ENCODE results near the gene SAMD4B. TPM values are rescaled to one million over a fixed set of nuclear protein-coding genes. Genes with fewer than 3 reads are reported as not detected.

Gene SAMD4B
- total RNA-seq, 1 donor from 2014 or later: 119 TPM

- DNase-seq: no peak
- Mint-ChIP-seq H3K4me1 (ENCODE audit: low read depth, unreplicated experiment) (peaks cover 5% of the 10 kb centered on the region), H3K27ac (ENCODE audit: unreplicated experiment) (no peak overlapping the region), H3K36me3 (ENCODE audit: unreplicated experiment) (no peaks in the 10 kb centered on the region), H3K4me3 (ENCODE audit: unreplicated experiment) (no peak overlapping the region), H3K27me3 (ENCODE audit: unreplicated experiment) (peaks cover 10% of the 10 kb centered on the region), H3K9me3 (ENCODE audit: unreplicated experiment) (peaks cover 7% of the 10 kb centered on the region)
- TF ChIP-seq, protein P1, sequence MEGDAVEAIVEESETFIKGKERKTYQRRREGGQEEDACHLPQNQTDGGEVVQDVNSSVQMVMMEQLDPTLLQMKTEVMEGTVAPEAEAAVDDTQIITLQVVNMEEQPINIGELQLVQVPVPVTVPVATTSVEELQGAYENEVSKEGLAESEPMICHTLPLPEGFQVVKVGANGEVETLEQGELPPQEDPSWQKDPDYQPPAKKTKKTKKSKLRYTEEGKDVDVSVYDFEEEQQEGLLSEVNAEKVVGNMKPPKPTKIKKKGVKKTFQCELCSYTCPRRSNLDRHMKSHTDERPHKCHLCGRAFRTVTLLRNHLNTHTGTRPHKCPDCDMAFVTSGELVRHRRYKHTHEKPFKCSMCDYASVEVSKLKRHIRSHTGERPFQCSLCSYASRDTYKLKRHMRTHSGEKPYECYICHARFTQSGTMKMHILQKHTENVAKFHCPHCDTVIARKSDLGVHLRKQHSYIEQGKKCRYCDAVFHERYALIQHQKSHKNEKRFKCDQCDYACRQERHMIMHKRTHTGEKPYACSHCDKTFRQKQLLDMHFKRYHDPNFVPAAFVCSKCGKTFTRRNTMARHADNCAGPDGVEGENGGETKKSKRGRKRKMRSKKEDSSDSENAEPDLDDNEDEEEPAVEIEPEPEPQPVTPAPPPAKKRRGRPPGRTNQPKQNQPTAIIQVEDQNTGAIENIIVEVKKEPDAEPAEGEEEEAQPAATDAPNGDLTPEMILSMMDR (IDR thresholded peaks at IDR 0.05; ENCODE audit: partially characterized antibody, unreplicated experiment): no peak
Measured at GRCh38 chr19:39430675-39431593, 88.7 kb downstream of the SAMD4B start.

- peaks cover 10% of the 10 kb centered on the region for H3K27me3 Mint-ChIP-seq (ENCODE audit: unreplicated experiment)
- H3K4me1 Mint-ChIP-seq (ENCODE audit: low read depth, unreplicated experiment): peaks cover 10% of the 10 kb centered on the region
- no peak overlapping the region for H3K4me3 Mint-ChIP-seq (ENCODE audit: unreplicated experiment)
- H3K27ac Mint-ChIP-seq (ENCODE audit: unreplicated experiment): no peak overlapping the region
- H3K36me3 Mint-ChIP-seq (ENCODE audit: unreplicated experiment): no peaks in the 10 kb centered on the region
- peaks cover 7% of the 10 kb centered on the region for H3K9me3 Mint-ChIP-seq (ENCODE audit: unreplicated experiment)
- DNase-seq: no peak
- TF ChIP-seq, protein P1 (IDR thresholded peaks at IDR 0.05; ENCODE audit: partially characterized antibody, unreplicated experiment): no peak
Measured at GRCh38 chr19:39432677-39433025, 90.4 kb downstream of the SAMD4B start.

GRCh38 chr19:39433480-39434079, 91.4 kb downstream of the SAMD4B start:
- peak overlapping the region; percentile 30 for H3K4me3 Mint-ChIP-seq (ENCODE audit: unreplicated experiment)
- H3K4me1 Mint-ChIP-seq (ENCODE audit: low read depth, unreplicated experiment): peaks cover 8% of the 10 kb centered on the region
- no peaks in the 10 kb centered on the region for H3K36me3 Mint-ChIP-seq (ENCODE audit: unreplicated experiment)
- H3K27ac Mint-ChIP-seq (ENCODE audit: unreplicated experiment): no peak overlapping the region
- peaks cover 7% of the 10 kb centered on the region for H3K9me3 Mint-ChIP-seq (ENCODE audit: unreplicated experiment)
- TF ChIP-seq, protein P1 (IDR thresholded peaks at IDR 0.05; ENCODE audit: partially characterized antibody, unreplicated experiment): no peak
- H3K27me3 Mint-ChIP-seq (ENCODE audit: unreplicated experiment): peaks cover 9% of the 10 kb centered on the region
- DNase-seq: no peak

DNA sequence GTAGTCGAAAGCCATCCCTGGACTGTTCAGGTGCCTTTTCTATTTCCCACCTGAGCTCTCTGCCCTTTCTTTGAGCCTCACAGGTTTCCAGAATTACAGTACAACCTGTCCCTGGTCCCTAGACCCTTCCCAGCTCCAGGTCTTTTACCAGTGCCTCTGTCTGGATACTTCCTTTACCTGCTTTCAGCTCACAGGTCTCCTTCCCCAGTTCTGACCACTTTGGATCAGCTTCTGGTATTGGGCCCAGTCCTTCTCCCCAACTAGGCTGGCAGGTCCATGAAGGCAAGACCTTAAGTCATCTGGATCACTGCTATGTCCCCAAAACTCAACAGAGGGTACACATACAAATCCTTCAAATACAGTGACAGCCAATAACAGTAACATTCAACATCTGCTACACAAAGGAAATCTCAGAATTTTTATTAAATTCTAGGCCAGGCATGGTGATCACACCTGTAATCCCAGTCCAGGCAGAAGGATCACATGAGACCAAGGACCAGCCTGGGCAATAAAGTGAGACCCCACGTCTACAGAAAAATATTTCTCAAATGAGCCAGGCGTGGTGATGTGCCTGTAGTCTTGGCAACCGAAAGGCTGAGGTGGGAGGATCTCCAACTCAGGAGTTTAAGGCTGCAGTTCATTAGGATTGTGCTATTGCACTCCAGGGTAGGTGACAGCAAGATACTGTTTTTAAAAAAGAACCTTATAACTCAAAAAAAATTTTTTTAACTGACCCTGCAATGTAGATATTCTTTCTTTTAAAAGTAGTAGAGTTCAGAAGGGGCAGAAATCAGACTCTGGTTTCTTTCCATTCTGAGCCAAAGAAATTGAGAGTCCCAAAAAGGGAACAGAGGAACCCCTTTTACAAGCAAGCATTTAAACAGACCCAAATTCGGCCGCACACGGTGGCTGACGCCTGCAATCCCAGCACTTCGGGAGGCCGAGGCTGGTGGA, 92.2 kb downstream of the SAMD4B start:
- no peaks in the 10 kb centered on the region for H3K36me3 Mint-ChIP-seq (ENCODE audit: unreplicated experiment)
- no peak overlapping the region for H3K27ac Mint-ChIP-seq (ENCODE audit: unreplicated experiment)
- TF ChIP-seq, protein P1 (IDR thresholded peaks at IDR 0.05; ENCODE audit: partially characterized antibody, unreplicated experiment): no peak
- no peak for DNase-seq
- H3K4me3 Mint-ChIP-seq (ENCODE audit: unreplicated experiment): peak overlapping the region; percentile 98
- peaks cover 7% of the 10 kb centered on the region for H3K9me3 Mint-ChIP-seq (ENCODE audit: unreplicated experiment)
- peaks cover 9% of the 10 kb centered on the region for H3K27me3 Mint-ChIP-seq (ENCODE audit: unreplicated experiment)
- H3K4me1 Mint-ChIP-seq (ENCODE audit: low read depth, unreplicated experiment): peaks cover 8% of the 10 kb centered on the region

Small RNA genes within 50 kb of the gene (microRNA-seq; reads per million reads assigned to microRNA genes)
- not detected for gene MIR4530 (ENCODE audit: unreplicated experiment)

Other genes with a start within 250 kb of the SAMD4B start
- gene PAK4, start 216.6 kb upstream of the SAMD4B start, total RNA-seq (ENCODE audit: unreplicated experiment): 52.5 TPM
- gene NCCRP1, start 145.5 kb upstream of the SAMD4B start, total RNA-seq (ENCODE audit: unreplicated experiment): 0.61 TPM
- gene SYCN, start 138.2 kb upstream of the SAMD4B start, total RNA-seq (ENCODE audit: unreplicated experiment): not detected
- not detected for gene IFNL3, start 97.4 kb upstream of the SAMD4B start, total RNA-seq (ENCODE audit: unreplicated experiment)
- not detected for gene IFNL4, start 93.6 kb upstream of the SAMD4B start, total RNA-seq (ENCODE audit: unreplicated experiment)
- gene IFNL2, start 74.0 kb upstream of the SAMD4B start, total RNA-seq (ENCODE audit: unreplicated experiment): not detected
- not detected for gene IFNL1, start 46.0 kb upstream of the SAMD4B start, total RNA-seq (ENCODE audit: unreplicated experiment)
- gene LRFN1, start 21.6 kb upstream of the SAMD4B start, total RNA-seq (ENCODE audit: unreplicated experiment): 56.3 TPM
- gene GMFG, start 6.4 kb upstream of the SAMD4B start, total RNA-seq (ENCODE audit: unreplicated experiment): 1.2 TPM
- 36.2 TPM for gene PAF1, start 48.7 kb downstream of the SAMD4B start, total RNA-seq (ENCODE audit: unreplicated experiment)
- gene MED29, start 49.0 kb downstream of the SAMD4B start, total RNA-seq (ENCODE audit: unreplicated experiment): 30.1 TPM
- 3.1 TPM for gene ZFP36, start 64.4 kb downstream of the SAMD4B start, total RNA-seq (ENCODE audit: unreplicated experiment)
- 205 TPM for gene PLEKHG2, start 70.2 kb downstream of the SAMD4B start, total RNA-seq (ENCODE audit: unreplicated experiment)
- 912 TPM for gene RPS16, start 93.5 kb downstream of the SAMD4B start, total RNA-seq (ENCODE audit: unreplicated experiment)
- 160 TPM for gene SUPT5H, start 103.2 kb downstream of the SAMD4B start, total RNA-seq (ENCODE audit: unreplicated experiment)
- 256 TPM for gene TIMM50, start 138.4 kb downstream of the SAMD4B start, total RNA-seq (ENCODE audit: unreplicated experiment)
- 788 TPM for gene DLL3, start 156.5 kb downstream of the SAMD4B start, total RNA-seq (ENCODE audit: unreplicated experiment)
- gene SELENOV, start 172.7 kb downstream of the SAMD4B start, total RNA-seq (ENCODE audit: unreplicated experiment): 9.9 TPM
- 7.6 TPM for gene EID2B, start 190.4 kb downstream of the SAMD4B start, total RNA-seq (ENCODE audit: unreplicated experiment)
- gene EID2, start 197.7 kb downstream of the SAMD4B start, total RNA-seq (ENCODE audit: unreplicated experiment): 20.2 TPM

All from glutamatergic neuron (in vitro differentiated cells).